A549 treated with RU486 at 1 μM for 4 hours (cell line): Measurements from ENCODE around the gene C9orf72. TPM values are rescaled to one million over a fixed set of nuclear protein-coding genes. Genes with fewer than 3 reads are reported as not detected.

Experiments
- total RNA-seq: library from RNA; stranded (reverse); fragments of 200-300 nt; extraction: Qiagen RNA extraction; gene quantifications from 5 replicates; pipeline ENCODE4 v1.2.3, GENCODE V29; 2022; ENCODE audit warnings: low read depth

Gene C9orf72
- total RNA-seq, result 2.9 to 5.6 TPM (median 5.3 TPM) in 5 replicates

DNA sequence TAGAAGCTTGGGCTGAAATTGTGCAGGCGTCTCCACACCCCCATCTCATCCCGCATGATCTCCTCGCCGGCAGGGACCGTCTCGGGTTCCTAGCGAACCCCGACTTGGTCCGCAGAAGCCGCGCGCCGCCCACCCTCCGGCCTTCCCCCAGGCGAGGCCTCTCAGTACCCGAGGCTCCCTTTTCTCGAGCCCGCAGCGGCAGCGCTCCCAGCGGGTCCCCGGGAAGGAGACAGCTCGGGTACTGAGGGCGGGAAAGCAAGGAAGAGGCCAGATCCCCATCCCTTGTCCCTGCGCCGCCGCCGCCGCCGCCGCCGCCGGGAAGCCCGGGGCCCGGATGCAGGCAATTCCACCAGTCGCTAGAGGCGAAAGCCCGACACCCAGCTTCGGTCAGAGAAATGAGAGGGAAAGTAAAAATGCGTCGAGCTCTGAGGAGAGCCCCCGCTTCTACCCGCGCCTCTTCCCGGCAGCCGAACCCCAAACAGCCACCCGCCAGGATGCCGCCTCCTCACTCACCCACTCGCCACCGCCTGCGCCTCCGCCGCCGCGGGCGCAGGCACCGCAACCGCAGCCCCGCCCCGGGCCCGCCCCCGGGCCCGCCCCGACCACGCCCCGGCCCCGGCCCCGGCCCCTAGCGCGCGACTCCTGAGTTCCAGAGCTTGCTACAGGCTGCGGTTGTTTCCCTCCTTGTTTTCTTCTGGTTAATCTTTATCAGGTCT is at the start of gene C9orf72:
TSS of gene C9orf72 (minus strand) at position 564 of the 716 bp plus-strand sequence. CDS start 6,361 bp downstream, outside the sequence.

GRCh38 chr9:27529316-27530278 is 43.7 kb downstream of the C9orf72 start, which contains the start of gene MOB3B:
TSS of gene MOB3B (minus strand) at chr9:27529814. CDS start at chr9:27455550, 74,264 bp downstream.

GRCh38 chr9:27524236-27524635 is 49.0 kb downstream of the C9orf72 start, which contains the start of gene IFNK:
TSS of gene IFNK (plus strand) at chr9:27524290. CDS start at chr9:27524337, 47 bp downstream.

Other genes starting within 250 kb of the C9orf72 start
- not detected in 5 replicates for gene IFNK, start 49.2 kb downstream of the C9orf72 start, total RNA-seq
- gene MOB3B, start 43.7 kb downstream of the C9orf72 start, total RNA-seq, result 4.9 to 8.5 TPM (median 7.0 TPM) in 5 replicates